Measurements from ENCODE around the gene ZC3H12A.

GRCh38 chr1:37439349-37439995 lies 34.9 kb upstream of the ZC3H12A start:
- TF ChIP-seq CTCF (IDR thresholded peaks at IDR 0.05) (no peak), POLR2A (IDR thresholded peaks at IDR 0.05) (no peak)
